Left renal pelvis (tissue), 4 donors: ENCODE results near the gene HOGA1. TPM values are rescaled to one million over a fixed set of nuclear protein-coding genes. Genes with fewer than 3 reads are reported as not detected.

Experiments
- DNase-seq, 4 donors: peaks; one replicate each; pipeline ENCODE4 v3.0.0-alpha.2; 2013; ENCODE audit warnings: low read depth in 4 of 4, low spot score in 3 of 4
- polyA plus RNA-seq, 4 donors: library from polyadenylated mRNA; unstranded; fragments of 120-200 nt; gene quantifications; one replicate each; pipeline ENCODE4 v1.2.1, GENCODE V29; 2013; ENCODE audit not compliant: insufficient read length in 4 of 4

The HOGA1 gene
- polyA plus RNA-seq, 4 donors = 1.2 to 55.6 (median 39.0) TPM

GRCh38 chr10:97577701-97578100 is 6.5 kb upstream of the HOGA1 start:
- no peak for DNase-seq

- no peak for DNase-seq
These were observed 5.9 kb upstream of the HOGA1 start for GRCh38 chr10:97578171-97578844.

- no peak for DNase-seq
These were observed 3.5 kb upstream of the HOGA1 start for GRCh38 chr10:97580421-97581367.

GRCh38 chr10:97582169-97582568 is 2.0 kb upstream of the HOGA1 start:
- no peak for DNase-seq

GRCh38 chr10:97583476-97583875 is 713 bp upstream of the HOGA1 start:
- DNase-seq = no peak

GRCh38 chr10:97584798-97585438 is 729 bp downstream of the HOGA1 start:
- no peak for DNase-seq

GRCh38 chr10:97585439-97585811 is 1.2 kb downstream of the HOGA1 start:
- DNase-seq = no peak

GRCh38 chr10:97587183-97587582 is 3.0 kb downstream of the HOGA1 start:
- no peak for DNase-seq

GRCh38 chr10:97589479-97589878 is 5.3 kb downstream of the HOGA1 start, which contains the start of gene C10orf62:
C10orf62 (plus strand) TSS chr10:97589721; CDS start chr10:97589898, 177 bp downstream.
- no peak for DNase-seq

- DNase-seq = no peak
These were observed 6.0 kb downstream of the HOGA1 start for GRCh38 chr10:97590082-97590747.

- DNase-seq = no peak
These were observed 6.7 kb downstream of the HOGA1 start for GRCh38 chr10:97590748-97591495.

- DNase-seq = no peak
These were observed 9.2 kb downstream of the HOGA1 start for GRCh38 chr10:97593421-97593820.

GRCh38 chr10:97596101-97597082 is 12.2 kb downstream of the HOGA1 start:
- no peak for DNase-seq

GRCh38 chr10:97597778-97598177 is 13.6 kb downstream of the HOGA1 start:
- DNase-seq = no peak

GRCh38 chr10:97598407-97599271 is 14.4 kb downstream of the HOGA1 start:
- no peak for DNase-seq

GRCh38 chr10:97599272-97599619 is 15.1 kb downstream of the HOGA1 start:
- DNase-seq = no peak

- DNase-seq = no peak
These were observed 16.4 kb downstream of the HOGA1 start for GRCh38 chr10:97600616-97601015.
